K562 (cell line): ENCODE results near the gene IQGAP3. TPM values are rescaled to one million over a fixed set of nuclear protein-coding genes. Genes with fewer than 3 reads are reported as not detected.

Experiments used
- ARID2 ChIP-seq: fragments of 450-650 bp; IDR thresholded peaks from 2 replicates; pipeline ENCODE4 v1.6.1; 2017; ENCODE audit warnings: antibody characterized with exemption, mild to moderate bottlenecking
- ARID3A ChIP-seq: IDR thresholded peaks from 2 replicates; pipeline ENCODE4 v1.6.1; 2012; ENCODE audit warnings: low read depth, low read length, improper control_type of control experiment, borderline replicate concordance
- CBX5 ChIP-seq: IDR thresholded peaks from 2 replicates; pipeline ENCODE4 v1.6.1; 2014; ENCODE audit warnings: low read depth, borderline replicate concordance
- CREB3L1 ChIP-seq: fragments of 450-650 bp; IDR thresholded peaks from 2 replicates; pipeline ENCODE4 v1.6.1; 2014; ENCODE audit warnings: low read depth, mild to moderate bottlenecking, moderate library complexity, borderline replicate concordance
- DEAF1 ChIP-seq: fragments of 450-650 bp; formaldehyde crosslinking; IDR thresholded peaks from 2 replicates; pipeline ENCODE4 v1.4.0; 2020; ENCODE audit warnings: mild to moderate bottlenecking, moderate library complexity
- FOXJ2 ChIP-seq: fragments of 200-800 bp; sonication (Bioruptor generic); IDR thresholded peaks from 2 replicates; pipeline ENCODE4 v1.6.1; 2016; ENCODE audit warnings: missing genetic modification characterization, missing compliant biosample characterization
- NFE2 ChIP-seq: IDR thresholded peaks from 2 replicates; pipeline ENCODE4 v1.6.1; 2014; ENCODE audit warnings: antibody characterized with exemption, low read depth
- NR2C2 ChIP-seq, 2 experiments: fragments of 200-800 bp in 1 of 2; sonication (Bioruptor generic) in 1 of 2; sonication (generic) in 1 of 2; formaldehyde crosslinking in 1 of 2; IDR thresholded peaks; 2 replicates each; pipeline versions ENCODE4 v1.6.1 to v1.8.0; 2016 to 2022; ENCODE audit warnings: mild to moderate bottlenecking in 1 of 2, missing compliant biosample characterization in 1 of 2, missing genetic modification characterization in 1 of 2, missing genetic modification reagents in 1 of 2
- RNF2 ChIP-seq: sonication (generic); IDR thresholded peaks from 2 replicates; pipeline ENCODE4 v1.6.1; 2016
- SMARCA4 ChIP-seq: fragments of 450-650 bp; IDR thresholded peaks from 2 replicates; pipeline ENCODE4 v1.6.1; 2016
- SP1 ChIP-seq: sonication (generic); formaldehyde crosslinking; IDR thresholded peaks from 2 replicates; pipeline ENCODE4 v1.8.1; 2022; ENCODE audit warnings: mild to moderate bottlenecking, missing genetic modification reagents
- XRCC3 ChIP-seq: fragments of 450-650 bp; IDR thresholded peaks from 2 replicates; pipeline ENCODE4 v1.6.1; 2017; ENCODE audit warnings: mild to moderate bottlenecking, moderate library complexity
- ZNF124 ChIP-seq: sonication (generic); formaldehyde crosslinking; IDR thresholded peaks from 2 replicates; pipeline ENCODE4 v1.8.1; 2022; ENCODE audit warnings: missing genetic modification reagents
- ZNF184 ChIP-seq: sonication (generic); formaldehyde crosslinking; IDR thresholded peaks from 2 replicates; pipeline ENCODE4 v1.5.0; 2020; ENCODE audit warnings: missing genetic modification reagents
- ZNF407 ChIP-seq: fragments of 450-650 bp; IDR thresholded peaks from 2 replicates; pipeline ENCODE4 v1.6.1; 2016; ENCODE audit warnings: low read depth
- polyA plus RNA-seq, 8 experiments: library from polyadenylated mRNA; depleted of rRNA in 4 of 8; stranded (reverse) in 5 of 8; unstranded in 3 of 8; fragments of >200 nt; fragmentation: Nextera tagmentation in 2 of 8; fragmentation: Illumina TruSeq in 1 of 8; extraction: Ambion mirVana in 2 of 8; extraction: Trizol in 1 of 8; gene quantifications; 2 replicates each; pipeline versions ENCODE4 v1.2.1 to v1.2.3, GENCODE V29; 2011 to 2014; ENCODE audit warnings: inconsistent platforms in 1 of 8, missing spikeins in 1 of 8
- total RNA-seq, 7 experiments: library from RNA; depleted of rRNA in 6 of 7; stranded (reverse); fragments of >200 nt in 6 of 7; fragmentation: Illumina TruSeq in 2 of 7; extraction: Trizol in 2 of 7; gene quantifications; 2 replicates each; pipeline versions ENCODE4 v1.2.1 to v1.2.3, GENCODE V29; 2011 to 2021; ENCODE audit warnings: low replicate concordance in 1 of 7

Gene IQGAP3
- total and polyA plus RNA-seq, 9 of the 15 experiments (the other 6 are each of a cell fraction or from before 2014, with no cell fraction given), result 1.4 to 16.6 (median 11.9) TPM

GRCh38 chr1:156571919-156572662, at the start of gene IQGAP3 (continued):
- no peak for TF ChIP-seq ZNF407
- no peak for TF ChIP-seq ARID2
- no peak for TF ChIP-seq ZNF184 (CRISPR knock-in tag)
- peak; percentile 51; the same call in 1 of the 2 replicates for TF ChIP-seq CREB3L1
- no peak for TF ChIP-seq ARID3A
- TF ChIP-seq SP1 (CRISPR knock-in tag), result peak; percentile 75
- no peak for TF ChIP-seq DEAF1 (CRISPR knock-in tag)
- TF ChIP-seq NR2C2 (CRISPR knock-in tag; IDR thresholded peaks at IDR 0.05), result no peak; the same call in 1 of the 2 replicates
- TF ChIP-seq NR2C2 (tag; IDR thresholded peaks at IDR 0.05), result peak; percentile 76
- no peak for TF ChIP-seq ZNF124 (CRISPR knock-in tag)
- no peak for TF ChIP-seq RNF2
- no peak for TF ChIP-seq FOXJ2 (tag)
- no peak for TF ChIP-seq SMARCA4
- no peak for TF ChIP-seq NFE2
- no peak for TF ChIP-seq XRCC3
- TF ChIP-seq CBX5, result no peak
